ENCODE data around the gene IRF7. TPM values are rescaled to one million over a fixed set of nuclear protein-coding genes. Genes with fewer than 3 reads are reported as not detected.

The IRF7 gene
- total and polyA plus RNA-seq, 12 donors, result 0.81 to 87.6 (median 11.2) TPM

- Histone ChIP-seq H3K36me3 (replicated peaks in 1 of 2) (no peaks in the 10 kb centered on the region), H3K9me3 (replicated peaks in 1 of 3) (no peaks in the 10 kb centered on the region), H3K27ac (no peak within 1 kb of the TSS), H3K27me3 (no peaks in the 10 kb centered on the region), H3K4me3 (no peak within 1 kb of the TSS), H3K4me1 (replicated peaks in 1 of 2) (peaks cover 0 to 6% of the 10 kb centered on the region in 2 donors)
- intact Hi-C loops (cut with DNase I), result no loop called here
- no peak for TF ChIP-seq CTCF (IDR thresholded peaks at IDR 0.05)
- no peak for TF ChIP-seq POLR2A (IDR thresholded peaks at IDR 0.05)
- 45 to 74% (median 55%) methylated on average over 9 to 33 of the region's 33 CpGs for WGBS, 4 donors
- peak in 1 of 7 donors; percentile 24 for DNase-seq
Observed at GRCh38 chr11:624705-625635, 9.2 kb upstream of the IRF7 start, which contains the start of gene CDHR5. Gene CDHR5 (minus strand): TSS chr11:624955. CDS start chr11:624902, 53 bp downstream.

GRCh38 chr11:623999-624704 lies 8.4 kb upstream of the IRF7 start:
- Histone ChIP-seq H3K36me3 (replicated peaks in 1 of 2) (no peaks in the 10 kb centered on the region), H3K4me1 (replicated peaks in 1 of 2) (peaks cover 0 to 6% of the 10 kb centered on the region in 2 donors), H3K27me3 (no peaks in the 10 kb centered on the region), H3K9me3 (replicated peaks in 1 of 3) (no peaks in the 10 kb centered on the region), H3K4me3 (no peak overlapping the region), H3K27ac (no peak overlapping the region)
- WGBS, 4 donors, result 65 to 84% (median 73%) methylated on average over 4 to 25 of the region's 25 CpGs
- intact Hi-C loops (cut with DNase I), result no loop called here
- peak in 4 of 7 donors; percentile 26 to 72 (median 58) for DNase-seq
- TF ChIP-seq POLR2A (IDR thresholded peaks at IDR 0.05) (no peak), CTCF (IDR thresholded peaks at IDR 0.05) (no peak)

- intact Hi-C loops (cut with DNase I), result no loop called here
- 79 to 93% (median 89%) methylated on average over 8 to 15 of the region's 15 CpGs for WGBS, 4 donors
- no peak for TF ChIP-seq POLR2A (IDR thresholded peaks at IDR 0.05)
- no peak for TF ChIP-seq CTCF (IDR thresholded peaks at IDR 0.05)
- peaks cover 0 to 6% of the 10 kb centered on the region in 2 donors for H3K4me1 ChIP-seq (replicated peaks in 1 of 2)
- no peak overlapping the region for H3K4me3 ChIP-seq
- peak in 1 of 7 donors; percentile 17 for DNase-seq
- no peaks in the 10 kb centered on the region for H3K9me3 ChIP-seq (replicated peaks in 1 of 3)
- no peaks in the 10 kb centered on the region for H3K36me3 ChIP-seq (replicated peaks in 1 of 2)
- H3K27ac ChIP-seq, result no peak overlapping the region
- no peaks in the 10 kb centered on the region for H3K27me3 ChIP-seq
Observed at GRCh38 chr11:623349-623869, 7.7 kb upstream of the IRF7 start.

- no peak for TF ChIP-seq CTCF (IDR thresholded peaks at IDR 0.05)
- TF ChIP-seq POLR2A (IDR thresholded peaks at IDR 0.05), result no peak
- H3K9me3 ChIP-seq (replicated peaks in 1 of 3), result no peaks in the 10 kb centered on the region
- H3K4me1 ChIP-seq (replicated peaks in 1 of 2), result peaks cover 0 to 6% of the 10 kb centered on the region in 2 donors
- H3K36me3 ChIP-seq (replicated peaks in 1 of 2), result no peaks in the 10 kb centered on the region
- no peak overlapping the region for H3K4me3 ChIP-seq
- no peaks in the 10 kb centered on the region for H3K27me3 ChIP-seq
- no peak overlapping the region for H3K27ac ChIP-seq
- no peak for DNase-seq
- intact Hi-C loops (cut with DNase I), result no loop called here
- WGBS, 4 donors, result 86 to 91% (median 89%) methylated on average over 26 to 27 of the region's 27 CpGs
Observed at GRCh38 chr11:621838-622237, 6.1 kb upstream of the IRF7 start.

Data from adrenal gland (tissue), 12 donors.